Endothelial cell of umbilical vein (primary cell): ENCODE data around the gene RPL5. TPM values are rescaled to one million over a fixed set of nuclear protein-coding genes. Genes with fewer than 3 reads are reported as not detected.
A peak's percentile ranks its signal among the peaks of the same experiment; 100 is the strongest.

ENCODE experiments used
- BruUV-seq: library from RNA; stranded (reverse); fragments of 400-500 nt; replicated peaks from 2 replicates; lab custom pipeline; 2021; lab: Mats Ljungman, UMichigan
- CTCF ChIA-PET: fragments of 300-600, 350-600 bp; sonication (Branson Sonifier 250); formaldehyde crosslinking; loops from one replicate; lab custom pipeline; 2021; ENCODE audit warnings: antibody characterized with exemption, inconsistent platforms; lab: Charles Lee
- POLR2A ChIA-PET: fragments of 300-600, 350-600 bp; sonication (Branson Sonifier 250); formaldehyde crosslinking; loops from one replicate; lab custom pipeline; 2021; ENCODE audit warnings: antibody characterized with exemption, inconsistent platforms; lab: Charles Lee
- DNase-seq: peaks from one replicate; pipeline ENCODE4 v3.0.0-alpha.2; 2011; ENCODE audit warnings: low read depth, low spot score
- FAIRE-seq: peaks from 2 replicates; lab custom pipeline; 2011; peaks lifted over from hg19 to GRCh38; lab: Jason Lieb, UNC
- H2AFZ ChIP-seq: 2 replicates; pipeline ENCODE4 v1.6.0; 2012; ENCODE audit warnings: low read depth, low read length, control low read depth, inconsistent platforms
- H3K27ac ChIP-seq: 2 replicates; pipeline ENCODE4 v1.5.1; 2011; ENCODE audit warnings: low read depth, mild to moderate bottlenecking, control low read depth, low read length, moderate library complexity; ENCODE audit not compliant: insufficient read depth
- H3K27me3 ChIP-seq, 2 experiments: 2 replicates each; pipeline versions ENCODE4 v1.6.0 to v1.6.1; 2011; ENCODE audit warnings: low read length in 2 of 2, mixed read lengths in 1 of 2; ENCODE audit not compliant: control insufficient read depth in 2 of 2, insufficient read depth in 2 of 2
- H3K36me3 ChIP-seq, 2 experiments: 2 replicates in 1 of 2; 3 replicates in 1 of 2; pipeline ENCODE4 v1.5.1; 2011; ENCODE audit warnings: low read length in 2 of 2, mild to moderate bottlenecking in 1 of 2, moderate library complexity in 1 of 2; ENCODE audit not compliant: control insufficient read depth in 2 of 2, insufficient read depth in 2 of 2; ENCODE audit errors: extremely low read depth in 1 of 2
- H3K4me1 ChIP-seq: 3 replicates; pipeline ENCODE4 v1.5.1; 2011; ENCODE audit warnings: mild to moderate bottlenecking, low read length; ENCODE audit not compliant: control insufficient read depth, insufficient read depth; ENCODE audit errors: extremely low read depth
- H3K4me2 ChIP-seq: 2 replicates; pipeline ENCODE4 v1.6.1; 2011; ENCODE audit warnings: low read length, control low read depth, mixed read lengths; ENCODE audit not compliant: insufficient read depth
- H3K4me3 ChIP-seq, 3 experiments: fragments of 200-600 bp in 1 of 3; sonication (generic), shearing (Covaris generic) in 1 of 3; replicated peaks in 1 of 3; 2 replicates each; pipeline ENCODE4 v1.5.1; 2011 to 2016; ENCODE audit warnings: control low read depth in 3 of 3, low read length in 3 of 3, mild to moderate bottlenecking in 2 of 3, inconsistent platforms in 1 of 3, low read depth in 1 of 3, moderate library complexity in 1 of 3; ENCODE audit not compliant: insufficient read depth in 1 of 3
- H3K79me2 ChIP-seq: 2 replicates; pipeline ENCODE4 v1.6.0; 2012; ENCODE audit warnings: low read length, inconsistent platforms; ENCODE audit not compliant: control insufficient read depth, insufficient read depth
- H3K9ac ChIP-seq: replicated peaks from 2 replicates; pipeline ENCODE3; 2011; ENCODE audit warnings: low read length, control low read depth; ENCODE audit not compliant: insufficient read depth; ENCODE audit errors: extremely low read depth
- H3K9me1 ChIP-seq: replicated peaks from 3 replicates; pipeline ENCODE4 v1.6.0; 2011; ENCODE audit warnings: mild to moderate bottlenecking, low read length; ENCODE audit not compliant: control insufficient read depth, insufficient read depth; ENCODE audit errors: extremely low read depth
- H3K9me3 ChIP-seq: replicated peaks from 2 replicates; pipeline ENCODE4 v1.5.1; 2012; ENCODE audit warnings: low read length, inconsistent platforms; ENCODE audit not compliant: control insufficient read depth, insufficient read depth
- H4K20me1 ChIP-seq: replicated peaks from 2 replicates; pipeline ENCODE3; 2011; ENCODE audit warnings: mild to moderate bottlenecking, low read length; ENCODE audit not compliant: control insufficient read depth, insufficient read depth; ENCODE audit errors: extremely low read depth
- EZH2 ChIP-seq: IDR thresholded peaks from 2 replicates; pipeline ENCODE4 v1.6.1; 2012; ENCODE audit warnings: borderline replicate concordance, low read depth, mild to moderate bottlenecking, moderate library complexity, low read length, inconsistent platforms; ENCODE audit not compliant: severe bottlenecking
- MAX ChIP-seq: IDR thresholded peaks from 2 replicates; pipeline ENCODE4 v1.6.1; 2011; ENCODE audit not compliant: insufficient read depth, insufficient read length
- POLR2A ChIP-seq: IDR thresholded peaks from 2 replicates; pipeline ENCODE4 v1.6.1; 2012; ENCODE audit warnings: low read depth, mild to moderate bottlenecking, control low read depth, low read length
- POLR2AphosphoS5 ChIP-seq: IDR thresholded peaks from 2 replicates; pipeline ENCODE4 v1.6.1; 2012; ENCODE audit warnings: low read depth, mild to moderate bottlenecking, control low read depth, low read length, moderate library complexity; ENCODE audit not compliant: insufficient read depth
- dilution Hi-C: fragments of 300-500 bp; cut with MboI; formaldehyde crosslinking; loops from one replicate; pipeline ENCODE4 v1.15.0; 2019; ENCODE audit warnings: low sequenced_read_pairs; ENCODE audit not compliant: extremely low pct_ligation_motif_present
- intact Hi-C: fragments of 100-400 bp; cut with micrococcal nuclease; formaldehyde crosslinking; loops from one replicate; pipeline ENCODE4 v1.10.0; 2022
- polyA plus RNA-seq, 4 experiments: library from polyadenylated mRNA; depleted of rRNA in 3 of 4; stranded (reverse) in 3 of 4; unstranded in 1 of 4; fragments of >200 nt; gene quantifications; 2 replicates each; pipeline versions ENCODE4 v1.2.1 to v1.2.3, GENCODE V29; 2011 to 2012; ENCODE audit warnings: missing spikeins in 1 of 4
- total RNA-seq: library from RNA; stranded (reverse); gene quantifications from 2 replicates; pipeline ENCODE4 v1.2.3, GENCODE V29; 2021

RPL5 gene
- total and polyA plus RNA-seq, 2 donors (not counting 3 experiments of a cell fraction or from before 2014, with no cell fraction given) = 1,109 to 1,237 TPM

DNA sequence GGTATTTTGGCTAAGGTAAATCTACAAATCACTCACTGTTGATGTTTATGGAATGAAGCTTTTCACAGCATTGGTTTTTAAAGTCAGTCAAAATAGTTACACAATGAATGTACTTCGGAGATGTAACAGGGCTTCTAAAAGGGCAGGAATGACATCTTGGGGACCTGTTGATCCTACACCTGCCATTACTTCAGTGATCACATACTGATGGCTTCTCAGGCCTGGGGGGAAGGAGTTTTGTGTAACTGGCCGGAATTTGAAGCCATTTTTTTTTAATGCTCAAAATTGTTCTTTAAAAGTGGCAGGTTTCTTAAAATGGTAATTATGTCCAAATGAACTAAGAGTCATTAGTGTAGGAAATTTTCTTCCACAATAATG is 11.2 kb downstream of the RPL5 start:
- H3K4me3 ChIP-seq = no peak overlapping the region

DNA sequence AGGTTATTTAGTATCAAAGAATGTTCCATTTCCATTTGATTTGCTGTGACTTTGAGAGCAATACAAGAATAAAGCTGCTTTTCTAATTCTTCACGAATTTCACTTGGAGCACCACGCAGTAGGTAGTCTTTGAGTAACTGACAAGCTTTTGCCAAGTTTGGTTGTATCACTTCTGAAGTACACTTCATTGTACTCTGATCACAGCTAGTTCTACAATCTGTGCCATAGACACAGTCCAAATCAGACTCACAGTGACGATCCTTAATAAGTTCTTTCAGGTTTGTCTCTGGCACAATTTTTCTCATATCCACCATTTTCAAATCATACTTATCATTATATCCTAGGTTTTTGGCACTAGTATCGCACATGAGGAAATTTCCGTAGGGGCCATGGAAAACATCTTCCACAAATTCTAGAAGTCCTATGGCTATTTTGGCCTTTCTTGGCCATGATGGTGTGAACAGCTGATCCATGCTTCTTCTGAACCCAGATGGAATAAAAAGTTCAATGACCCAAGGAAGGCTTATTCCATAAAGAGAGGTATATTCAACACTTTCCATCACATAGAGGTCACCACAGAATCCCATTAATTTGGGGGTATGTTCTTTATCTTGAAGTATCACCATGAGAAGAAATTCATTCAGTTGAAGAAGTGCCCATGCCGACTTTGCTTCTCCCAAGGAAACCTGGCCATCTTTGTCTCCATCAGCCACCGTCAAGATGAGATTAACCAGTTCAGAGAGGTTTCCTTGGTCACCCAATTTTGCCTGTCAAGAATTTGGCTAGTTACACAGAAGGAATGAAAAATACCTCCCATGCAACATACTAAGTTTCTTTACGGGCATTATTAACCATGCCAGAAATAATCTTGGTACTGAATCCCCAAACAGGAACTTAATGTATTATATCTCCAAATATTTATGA is 11.9 kb downstream of the RPL5 start:
- POLR2A ChIA-PET = interaction anchor here (0.6 kb wide), 1 partner anchor 35 kb away, joined by 5 read pairs; no protein-coding TSS in a partner anchor
- dilution Hi-C loops = no loop called here
- no peaks in the 10 kb centered on the region for H3K9me3 ChIP-seq
- TSS peak; percentile 1 for BruUV-seq
- no peaks in the 10 kb centered on the region for H3K9me1 ChIP-seq
- TF ChIP-seq EZH2 (no peak), POLR2AphosphoS5 (peak; percentile 41)
- CTCF ChIA-PET = interaction anchor here (1.4 to 1.5 kb wide), 2 partner anchors 150 to 533 kb away, joined by 3 read pairs; no protein-coding TSS in a partner anchor
- H3K27me3 ChIP-seq = no peaks in the 10 kb centered on the region
- H3K4me2 ChIP-seq = no peak overlapping the region
- H4K20me1 ChIP-seq = peaks cover 11% of the 10 kb centered on the region
- DNase-seq (no peak), FAIRE-seq (no peak)
- H3K9ac ChIP-seq = no peak overlapping the region
- H3K36me3 ChIP-seq = peaks cover 18 to 34% of the 10 kb centered on the region in 2 experiments
- peaks cover 20% of the 10 kb centered on the region for H3K79me2 ChIP-seq
- H3K4me3 ChIP-seq = no peak overlapping the region
- H3K4me1 ChIP-seq = no peaks in the 10 kb centered on the region
- H2AFZ ChIP-seq = no peak overlapping the region
- H3K27ac ChIP-seq = no peak overlapping the region
- intact Hi-C loops = no loop called here

More for the DNA sequence above, 11.2 kb downstream of the RPL5 start:
- no peak overlapping the region for H3K9ac ChIP-seq
- peaks cover 18 to 37% of the 10 kb centered on the region in 2 experiments for H3K36me3 ChIP-seq
- no peaks in the 10 kb centered on the region for H3K9me3 ChIP-seq
- no peaks in the 10 kb centered on the region for H3K4me1 ChIP-seq
- ChIA-PET CTCF (interaction anchor here (1.4 to 1.5 kb wide), 2 partner anchors 151 to 533 kb away, joined by 3 read pairs; no protein-coding TSS in a partner anchor), POLR2A (interaction anchor here (0.6 to 1.1 kb wide), 2 partner anchors 11 to 34 kb away, joined by 5 to 6 read pairs; partner anchors contain the start of gene RPL5)
- no peaks in the 10 kb centered on the region for H3K9me1 ChIP-seq
- no peak overlapping the region for H2AFZ ChIP-seq
- DNase-seq (no peak), FAIRE-seq (no peak)
- peaks cover 11% of the 10 kb centered on the region for H4K20me1 ChIP-seq
- intact Hi-C loops = no loop called here
- H3K4me2 ChIP-seq = no peak overlapping the region
- H3K27me3 ChIP-seq = no peaks in the 10 kb centered on the region
- TF ChIP-seq POLR2A (peak; percentile 50), MAX (no peak), POLR2AphosphoS5 (peak; percentile 24)
- no TSS peak for BruUV-seq
- dilution Hi-C loops = no loop called here
- no peak overlapping the region for H3K27ac ChIP-seq
- H3K79me2 ChIP-seq = peaks cover 27% of the 10 kb centered on the region
